GM19193 (cell line): ENCODE data around the gene INPP5D.

Experiments used
- POLR2A ChIP-seq: IDR thresholded peaks from 4 replicates; pipeline ENCODE4 v1.6.1; 2011; ENCODE audit not compliant: insufficient read depth, insufficient read length; ENCODE audit errors: extremely low read depth

Gene INPP5D

DNA sequence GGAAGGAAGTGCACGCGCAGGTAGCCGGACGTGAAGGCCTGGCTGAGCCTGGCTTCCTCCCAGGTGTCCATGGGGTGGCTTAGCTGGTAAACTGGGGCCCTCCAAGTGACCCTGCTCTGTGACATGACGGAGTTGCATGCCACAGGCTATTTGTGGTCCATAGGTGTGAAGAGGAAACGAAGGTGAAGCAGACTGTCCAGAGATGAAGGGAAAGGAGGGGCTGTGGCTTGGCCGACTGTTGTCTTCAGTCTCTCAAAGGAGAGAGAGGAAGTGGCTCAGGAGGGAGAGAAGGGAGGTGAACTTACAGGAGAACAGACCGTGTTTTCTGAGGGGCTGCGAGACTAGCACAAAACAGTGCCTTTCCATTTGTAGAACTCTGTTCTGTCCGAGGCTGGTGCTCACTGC, 19.3 kb downstream of the INPP5D start:
- TF ChIP-seq POLR2A, result peak; percentile 25

DNA sequence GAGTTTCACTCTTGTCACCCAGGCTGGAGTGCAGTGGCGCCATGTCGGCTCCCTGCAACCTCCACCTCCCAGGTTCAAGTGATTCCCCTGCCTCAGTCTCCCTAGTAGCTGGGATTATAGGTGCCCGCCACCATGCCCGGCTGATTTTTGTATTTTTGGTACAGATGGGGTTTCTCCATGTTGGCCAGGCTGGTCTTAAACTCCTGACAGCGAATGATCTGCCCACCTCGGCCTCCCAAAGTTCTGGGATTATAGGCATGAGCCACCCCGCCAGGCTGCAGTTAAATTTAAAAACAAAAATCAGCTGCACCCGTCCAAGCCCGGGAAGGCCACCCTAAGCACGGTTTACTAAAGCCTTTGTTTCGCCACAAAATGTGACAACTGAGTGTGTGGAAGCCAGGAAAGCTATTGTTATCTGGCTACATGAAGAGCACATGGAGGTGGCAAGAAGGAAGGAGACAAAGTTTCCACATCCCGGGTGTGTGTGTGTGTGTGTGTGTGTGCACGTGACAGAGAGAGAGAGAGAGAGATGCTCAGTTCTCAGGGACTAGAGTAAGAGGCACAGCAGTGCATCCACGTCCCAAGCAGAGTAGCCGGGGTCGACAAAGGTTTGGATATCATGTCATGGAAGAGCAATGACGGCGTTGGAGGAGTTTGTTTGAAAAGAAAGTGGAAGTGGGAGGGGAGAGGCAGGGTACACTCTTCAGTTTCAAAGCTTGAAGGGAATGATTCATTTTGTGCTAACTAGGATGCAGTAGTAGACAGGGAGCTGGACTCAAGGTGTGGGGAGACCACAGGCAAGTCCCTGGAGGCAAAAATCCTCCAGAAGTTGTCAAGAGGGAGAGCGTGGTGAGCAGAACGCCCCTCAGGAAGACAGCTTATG, 20.1 kb downstream of the INPP5D start:
- no peak for TF ChIP-seq POLR2A

DNA sequence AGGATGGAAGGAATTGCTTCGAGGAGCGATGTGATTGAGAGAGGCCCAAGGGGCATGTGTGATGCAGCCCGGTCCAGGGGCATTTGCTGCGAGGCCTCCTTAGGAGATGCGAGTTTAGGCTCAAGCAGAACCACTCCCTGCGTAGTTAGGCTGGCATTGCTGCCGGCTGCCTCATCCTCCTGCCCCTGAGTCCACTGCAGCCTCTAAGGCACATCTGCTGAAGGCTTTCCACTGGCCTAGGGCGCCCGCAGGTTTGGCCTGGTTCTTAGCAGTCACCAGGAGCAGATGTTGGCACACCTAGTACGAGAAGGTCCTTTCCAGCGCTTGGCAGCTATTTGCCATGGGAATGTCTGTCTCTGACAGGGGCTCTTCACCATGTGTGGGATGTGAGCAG, 20.7 kb downstream of the INPP5D start:
- no peak for TF ChIP-seq POLR2A

DNA sequence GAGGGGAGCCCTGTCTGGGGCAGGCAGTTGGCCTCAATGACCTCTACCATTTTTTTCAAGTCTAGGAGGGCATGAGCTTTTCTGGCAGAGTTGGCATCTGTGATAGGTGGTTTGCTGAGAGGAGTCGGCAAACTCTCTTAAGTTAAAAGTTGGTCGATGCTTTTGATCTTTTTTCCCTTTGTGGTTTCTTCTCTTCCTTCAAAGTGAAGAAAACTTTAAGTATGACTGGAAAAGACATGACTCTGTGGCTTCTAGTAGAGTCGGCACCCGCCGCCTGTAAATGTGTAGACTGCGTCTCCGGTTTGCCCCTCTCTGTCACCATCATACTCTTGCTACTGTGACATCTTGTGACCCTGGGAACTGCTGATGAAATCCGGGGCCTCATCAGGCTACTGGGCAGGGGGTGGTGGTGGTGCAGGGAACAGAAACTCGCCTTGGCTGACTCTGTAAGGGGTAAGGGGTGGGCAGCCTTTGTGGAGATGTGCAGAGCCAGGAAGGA, 21.1 kb downstream of the INPP5D start:
- peak; percentile 43 for TF ChIP-seq POLR2A

DNA sequence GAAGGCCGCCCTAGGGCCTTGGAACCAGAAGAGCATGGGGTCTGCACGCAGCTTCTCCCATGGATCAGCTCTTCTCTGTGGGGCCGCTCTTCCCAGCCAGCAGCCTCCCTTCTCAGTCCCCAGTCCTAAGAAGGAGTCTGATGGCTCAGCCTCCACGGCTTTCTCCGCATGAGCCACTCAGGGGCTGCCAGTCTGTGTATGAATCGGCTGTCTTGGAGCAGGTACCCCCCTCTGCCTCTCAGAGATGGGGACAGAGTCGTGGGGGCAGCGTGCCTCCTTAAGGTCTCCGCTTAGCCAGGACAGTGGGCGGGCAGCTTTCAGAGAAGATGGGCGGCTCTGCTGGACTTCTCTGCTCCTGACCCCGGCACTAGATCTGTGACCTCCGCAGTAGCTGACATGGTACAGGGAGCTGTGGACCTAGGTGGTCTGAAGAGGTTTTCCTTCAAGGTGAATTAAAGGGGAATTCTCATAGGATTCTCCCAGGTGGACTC, 21.6 kb downstream of the INPP5D start:
- no peak for TF ChIP-seq POLR2A

DNA sequence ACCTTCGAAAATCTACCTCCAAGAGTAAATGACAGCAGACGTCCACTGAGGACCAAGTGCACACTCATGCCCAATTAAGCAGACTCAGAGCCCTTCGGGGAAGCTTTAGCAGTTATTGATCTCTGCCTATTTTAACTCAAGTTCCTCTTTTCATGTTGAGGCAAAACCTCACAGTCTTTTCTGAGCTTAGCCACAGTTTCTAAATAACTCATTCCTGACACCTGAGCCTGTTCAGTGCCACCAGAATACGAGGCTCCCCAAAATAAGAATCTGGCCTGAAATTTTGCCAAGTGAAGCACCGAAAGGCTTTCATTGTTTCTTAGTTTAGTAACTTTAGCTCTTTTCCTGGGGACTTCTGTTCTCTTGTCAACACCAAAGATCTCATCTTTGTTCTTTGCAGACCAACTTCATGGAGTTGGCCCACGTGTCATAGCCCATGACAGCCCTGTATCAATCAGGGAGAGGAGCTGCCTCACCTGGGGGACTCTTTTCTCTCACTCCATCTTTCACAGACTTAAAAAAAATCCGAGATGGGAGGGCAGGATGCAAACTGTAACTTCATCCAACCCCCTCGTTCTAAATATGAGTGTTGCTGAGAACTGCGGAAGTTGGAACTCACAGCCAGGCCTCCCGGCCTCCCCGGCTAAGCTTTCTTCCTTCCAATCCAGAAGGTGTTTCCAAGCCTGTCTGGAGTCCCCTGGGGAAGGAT, 22.2 kb downstream of the INPP5D start:
- TF ChIP-seq POLR2A, result no peak

DNA sequence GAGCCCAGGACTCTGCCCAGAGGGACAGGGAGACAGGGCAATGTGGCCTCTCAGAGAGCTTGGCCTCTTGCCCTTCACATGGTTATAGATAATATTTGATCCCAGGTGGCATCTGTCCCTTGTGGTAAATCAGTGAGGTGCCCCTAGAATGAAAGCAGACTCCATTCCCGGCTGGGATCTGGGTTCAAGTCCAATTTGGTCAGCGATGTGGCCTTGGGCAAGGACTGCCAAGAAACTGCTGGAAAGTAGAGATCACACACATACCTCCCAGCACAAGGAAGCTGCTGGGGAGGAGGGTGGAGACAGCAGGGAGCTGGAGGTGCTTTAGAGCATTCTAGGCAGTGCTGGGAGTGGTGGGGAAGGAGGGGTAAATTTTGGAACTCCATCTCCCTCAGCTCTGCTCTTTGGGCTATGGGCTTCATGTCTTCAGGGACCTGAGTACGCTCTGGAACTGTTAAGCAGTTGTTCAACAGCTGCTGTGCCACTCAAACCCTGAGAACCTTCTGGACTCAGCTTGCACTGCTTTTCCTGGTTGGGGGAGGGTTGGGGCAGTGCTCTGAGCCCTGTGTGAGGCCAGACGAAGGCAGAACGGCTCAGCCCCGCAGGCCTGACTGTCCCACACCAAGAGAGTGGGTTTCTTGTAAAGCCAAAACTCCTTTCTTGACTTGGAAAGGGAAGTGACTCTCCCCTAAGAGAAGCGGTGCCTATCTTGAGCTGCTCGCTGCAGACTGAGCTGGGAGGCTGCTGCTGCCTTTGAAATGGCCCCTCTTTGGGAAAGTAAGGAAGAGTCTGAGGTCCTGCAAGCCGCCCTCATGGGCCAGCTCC, 23.0 kb downstream of the INPP5D start:
- peak; percentile 22 for TF ChIP-seq POLR2A

DNA sequence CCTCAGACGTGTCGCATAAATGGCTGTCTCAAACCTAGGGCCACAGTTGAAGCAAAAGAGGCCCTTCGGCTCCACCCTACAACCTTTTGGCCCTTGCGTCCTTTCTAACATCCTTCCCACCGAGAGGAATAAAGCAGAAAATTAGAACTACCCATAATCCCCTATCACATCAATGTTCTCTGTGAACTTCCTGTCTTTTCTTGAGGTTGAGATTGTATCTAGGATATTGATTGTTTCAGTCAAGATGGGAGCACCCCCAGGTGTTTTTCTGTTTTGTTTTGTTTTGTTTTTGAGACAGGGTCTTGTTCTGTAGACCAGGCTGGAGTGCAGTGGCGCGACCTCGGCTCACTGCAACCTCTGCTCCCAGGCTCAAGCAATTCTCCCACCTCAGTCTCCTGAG, 23.6 kb downstream of the INPP5D start:
- no peak for TF ChIP-seq POLR2A

DNA sequence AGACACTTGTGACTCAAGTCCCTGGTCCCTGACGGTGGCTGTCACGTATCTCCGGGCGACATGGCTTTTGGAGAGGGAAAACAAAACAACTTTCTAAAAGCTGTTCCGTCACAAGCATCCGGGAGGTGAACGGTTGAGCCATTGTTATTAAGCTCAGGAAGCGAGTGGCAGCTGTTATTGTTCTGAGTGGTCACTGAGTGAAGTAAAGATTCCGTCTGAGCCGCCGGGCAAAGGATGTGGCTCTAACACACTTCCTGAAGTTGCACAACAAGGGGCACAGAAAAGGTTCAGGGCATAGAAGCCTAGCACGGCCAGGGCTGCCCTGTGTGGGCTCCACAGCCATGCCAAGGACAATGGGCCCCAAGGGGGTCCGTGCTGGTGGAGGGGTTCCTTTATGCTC, 24.3 kb downstream of the INPP5D start:
- TF ChIP-seq POLR2A, result peak; percentile 51

DNA sequence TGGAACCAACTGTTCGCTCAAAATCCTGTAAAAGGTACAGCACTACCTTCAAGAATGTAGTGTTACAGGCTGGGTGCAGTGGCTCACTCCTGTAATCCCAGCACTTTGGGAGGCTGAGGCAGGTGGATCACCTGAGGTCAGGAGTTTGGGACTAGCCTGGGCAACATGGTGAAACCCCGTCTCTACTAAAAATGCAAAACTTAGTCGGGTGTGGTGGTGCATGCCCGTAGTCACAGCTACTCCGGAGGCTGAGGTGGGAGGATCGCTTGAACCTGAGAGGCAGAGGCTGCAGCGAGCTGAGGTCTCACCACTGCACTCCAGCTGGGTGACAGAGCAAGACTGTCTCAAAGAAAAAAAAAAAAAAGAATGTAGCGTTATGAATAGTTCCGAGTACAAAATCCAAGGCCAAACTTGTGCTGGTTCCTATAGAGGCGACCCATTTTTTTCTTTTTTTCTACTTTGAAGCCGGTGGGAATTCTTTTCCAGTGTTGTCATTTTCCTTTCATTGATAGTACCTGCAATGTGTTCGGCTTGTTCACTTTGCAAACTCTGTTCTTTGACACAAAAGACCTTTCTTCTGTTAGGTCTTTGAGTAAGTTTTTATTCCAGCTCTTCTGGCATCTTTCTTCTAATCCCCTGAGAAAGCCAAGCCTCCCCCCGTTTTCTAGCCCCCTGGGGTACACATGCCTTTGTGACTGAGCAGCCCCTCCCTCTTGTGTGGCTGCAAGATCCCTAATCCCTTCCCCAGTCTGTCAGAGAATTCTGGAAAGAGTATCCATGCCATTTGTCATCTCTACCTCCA, 25.1 kb downstream of the INPP5D start:
- no peak for TF ChIP-seq POLR2A

DNA sequence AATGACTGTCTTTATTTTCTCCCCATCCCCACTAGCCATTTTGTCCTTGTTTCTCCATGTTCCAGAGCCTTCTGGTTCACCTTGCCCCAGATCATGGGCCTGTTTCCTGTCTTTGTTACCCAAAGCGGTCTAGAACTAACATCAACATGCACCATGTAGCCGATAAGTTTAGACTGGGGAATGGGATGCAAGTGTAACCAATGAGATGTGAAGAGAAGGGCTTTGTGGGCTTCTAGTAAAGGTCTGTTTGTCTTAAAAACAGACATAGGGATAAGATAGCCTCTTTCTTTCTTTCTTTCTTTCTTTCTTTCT, 25.7 kb downstream of the INPP5D start:
- TF ChIP-seq POLR2A, result no peak

DNA sequence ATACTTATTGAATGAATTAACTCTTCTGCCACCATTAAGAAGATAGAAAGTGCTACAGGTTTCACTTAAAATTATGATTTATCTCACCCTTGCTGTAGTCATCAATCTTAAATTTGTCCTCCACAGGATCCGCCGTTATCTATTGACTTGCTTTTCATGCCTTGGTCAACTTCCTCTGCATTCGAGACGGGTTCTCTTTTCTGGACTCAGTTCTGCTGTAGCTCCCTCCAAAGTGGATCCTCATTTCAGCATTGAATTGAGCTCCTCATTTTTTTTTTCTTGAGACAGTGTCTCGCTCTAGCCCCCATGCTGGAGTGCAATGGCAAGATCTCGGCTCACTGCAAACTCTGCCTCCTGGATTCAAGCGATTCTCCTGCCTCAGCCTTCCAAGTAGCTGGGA, 27.6 kb downstream of the INPP5D start:
- no peak for TF ChIP-seq POLR2A

DNA sequence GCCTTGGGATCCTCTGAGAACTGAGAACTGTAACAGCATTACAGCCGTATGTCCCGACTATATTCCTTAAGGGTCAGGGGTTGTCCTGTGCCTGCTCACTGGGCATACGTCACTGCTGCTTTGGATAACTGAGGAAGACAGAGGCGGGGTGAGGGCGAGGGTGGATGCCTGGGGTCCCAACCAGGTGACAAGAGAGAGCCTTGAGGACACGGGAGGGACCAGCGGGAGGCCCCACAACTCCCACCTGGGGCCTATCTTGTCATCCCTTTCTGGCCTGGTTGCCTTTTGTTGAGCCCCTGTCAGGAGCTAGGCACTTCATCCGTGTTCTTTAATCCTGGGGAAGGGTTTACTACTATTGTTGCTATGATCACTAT, 28.8 kb downstream of the INPP5D start:
- no peak for TF ChIP-seq POLR2A

DNA sequence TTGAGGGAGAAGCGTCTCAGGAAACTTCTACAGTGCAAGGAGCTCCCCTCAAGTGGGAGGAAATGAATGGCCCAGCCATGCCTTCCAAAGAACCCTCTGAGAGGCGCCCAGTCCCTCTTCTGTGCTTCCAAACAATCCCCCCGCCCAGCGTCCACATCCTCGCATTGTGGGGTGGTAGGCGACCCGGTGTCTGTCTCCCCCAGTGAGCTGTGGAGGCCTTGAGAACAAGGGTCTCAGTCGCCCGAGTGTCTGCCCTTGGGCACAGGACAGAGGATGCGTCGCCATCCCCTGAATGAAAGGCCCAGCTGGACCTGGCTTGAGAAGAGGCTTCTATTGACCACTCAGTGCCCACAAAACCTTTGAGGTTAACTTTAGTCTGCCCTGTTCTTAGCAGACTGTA, 29.7 kb downstream of the INPP5D start:
- TF ChIP-seq POLR2A, result peak; percentile 7

DNA sequence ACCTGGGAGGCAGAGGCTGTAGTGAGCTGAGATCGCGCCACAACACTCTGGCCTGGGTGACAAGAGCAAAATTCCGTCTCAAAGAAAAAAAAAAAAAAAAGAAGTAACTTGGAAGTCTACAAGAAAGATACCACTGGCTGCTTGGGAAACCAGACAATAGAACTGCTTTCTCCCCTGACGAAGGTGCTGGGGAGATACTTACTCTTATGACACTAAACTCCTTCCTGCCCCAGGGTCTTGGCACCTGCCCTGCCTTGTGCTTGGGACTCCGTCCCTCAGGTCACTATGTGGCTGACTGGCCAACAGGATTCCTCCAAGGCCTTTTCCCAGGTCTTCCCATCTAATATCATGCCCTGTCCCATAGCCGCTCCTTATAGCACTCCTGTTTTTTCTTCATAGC, 30.7 kb downstream of the INPP5D start:
- TF ChIP-seq POLR2A, result no peak
